ENCODE measurements around the gene ARID1B.

DNA sequence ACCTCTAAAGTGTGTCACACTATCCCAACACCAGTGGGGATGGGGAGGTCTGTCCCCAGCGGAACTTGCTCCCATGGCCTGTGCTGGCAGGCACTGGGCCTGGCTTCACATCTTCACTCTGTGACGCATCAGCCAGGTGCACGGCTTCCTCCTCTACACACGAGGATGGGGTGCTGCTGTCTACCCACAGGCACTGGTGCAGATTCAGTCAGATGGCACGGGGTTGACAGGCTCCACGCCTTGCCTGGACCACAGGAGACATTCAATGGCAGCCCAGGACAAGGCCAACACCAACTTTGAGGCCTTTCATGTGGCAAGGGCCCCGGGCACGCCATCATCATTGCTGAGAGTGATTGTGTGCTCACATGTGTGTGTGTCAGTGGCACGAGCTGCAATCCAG lies 453.7 kb downstream of the ARID1B start:
- TF ChIP-seq, protein P1, sequence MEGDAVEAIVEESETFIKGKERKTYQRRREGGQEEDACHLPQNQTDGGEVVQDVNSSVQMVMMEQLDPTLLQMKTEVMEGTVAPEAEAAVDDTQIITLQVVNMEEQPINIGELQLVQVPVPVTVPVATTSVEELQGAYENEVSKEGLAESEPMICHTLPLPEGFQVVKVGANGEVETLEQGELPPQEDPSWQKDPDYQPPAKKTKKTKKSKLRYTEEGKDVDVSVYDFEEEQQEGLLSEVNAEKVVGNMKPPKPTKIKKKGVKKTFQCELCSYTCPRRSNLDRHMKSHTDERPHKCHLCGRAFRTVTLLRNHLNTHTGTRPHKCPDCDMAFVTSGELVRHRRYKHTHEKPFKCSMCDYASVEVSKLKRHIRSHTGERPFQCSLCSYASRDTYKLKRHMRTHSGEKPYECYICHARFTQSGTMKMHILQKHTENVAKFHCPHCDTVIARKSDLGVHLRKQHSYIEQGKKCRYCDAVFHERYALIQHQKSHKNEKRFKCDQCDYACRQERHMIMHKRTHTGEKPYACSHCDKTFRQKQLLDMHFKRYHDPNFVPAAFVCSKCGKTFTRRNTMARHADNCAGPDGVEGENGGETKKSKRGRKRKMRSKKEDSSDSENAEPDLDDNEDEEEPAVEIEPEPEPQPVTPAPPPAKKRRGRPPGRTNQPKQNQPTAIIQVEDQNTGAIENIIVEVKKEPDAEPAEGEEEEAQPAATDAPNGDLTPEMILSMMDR (conservative IDR thresholded peaks at IDR 0.05; ENCODE audit: low read depth, low read length) = no peak
- TF ChIP-seq, protein P2, sequence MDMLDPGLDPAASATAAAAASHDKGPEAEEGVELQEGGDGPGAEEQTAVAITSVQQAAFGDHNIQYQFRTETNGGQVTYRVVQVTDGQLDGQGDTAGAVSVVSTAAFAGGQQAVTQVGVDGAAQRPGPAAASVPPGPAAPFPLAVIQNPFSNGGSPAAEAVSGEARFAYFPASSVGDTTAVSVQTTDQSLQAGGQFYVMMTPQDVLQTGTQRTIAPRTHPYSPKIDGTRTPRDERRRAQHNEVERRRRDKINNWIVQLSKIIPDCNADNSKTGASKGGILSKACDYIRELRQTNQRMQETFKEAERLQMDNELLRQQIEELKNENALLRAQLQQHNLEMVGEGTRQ (IDR thresholded peaks at IDR 0.05; ENCODE audit: low read depth, low read length) = no peak
- TF ChIP-seq CEBPB (IDR thresholded peaks at IDR 0.05; ENCODE audit: low read depth, low read length) = no peak
- no peak for TF ChIP-seq RAD21 (IDR thresholded peaks at IDR 0.05; ENCODE audit: low read length)
- no peak for TF ChIP-seq POLR2A (IDR thresholded peaks at IDR 0.05; ENCODE audit: low read depth, low read length)
- no peak for TF ChIP-seq RCOR1 (IDR thresholded peaks at IDR 0.05; ENCODE audit: insufficient replicate concordance, low read length)
- TF ChIP-seq RFX5 (IDR thresholded peaks at IDR 0.05; ENCODE audit: low read depth, low read length) = no peak
- no peak for TF ChIP-seq FOS (IDR thresholded peaks at IDR 0.05; ENCODE audit: low read depth, low read length)
- TF ChIP-seq MXI1 (IDR thresholded peaks at IDR 0.05; ENCODE audit: borderline replicate concordance, low read depth, low read length) = no peak
- TF ChIP-seq MAZ (IDR thresholded peaks at IDR 0.05; ENCODE audit: borderline replicate concordance, low read depth, low read length) = no peak
- TF ChIP-seq SMC3 (IDR thresholded peaks at IDR 0.05; ENCODE audit: low read depth, low read length) = no peak
- TF ChIP-seq, protein P3, sequence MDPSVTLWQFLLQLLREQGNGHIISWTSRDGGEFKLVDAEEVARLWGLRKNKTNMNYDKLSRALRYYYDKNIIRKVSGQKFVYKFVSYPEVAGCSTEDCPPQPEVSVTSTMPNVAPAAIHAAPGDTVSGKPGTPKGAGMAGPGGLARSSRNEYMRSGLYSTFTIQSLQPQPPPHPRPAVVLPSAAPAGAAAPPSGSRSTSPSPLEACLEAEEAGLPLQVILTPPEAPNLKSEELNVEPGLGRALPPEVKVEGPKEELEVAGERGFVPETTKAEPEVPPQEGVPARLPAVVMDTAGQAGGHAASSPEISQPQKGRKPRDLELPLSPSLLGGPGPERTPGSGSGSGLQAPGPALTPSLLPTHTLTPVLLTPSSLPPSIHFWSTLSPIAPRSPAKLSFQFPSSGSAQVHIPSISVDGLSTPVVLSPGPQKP (IDR thresholded peaks at IDR 0.05; ENCODE audit: borderline replicate concordance, low read depth, low read length) = no peak

All from IMR-90 (cell line).